Right hindlimb (tissue), 1 donor: ENCODE results near the gene MAFG.
A peak's percentile ranks its signal among the peaks of the same experiment; 100 is the strongest.
"Not testable (repeated sequence)": the region's sequence is repeated elsewhere in the genome, so short reads cannot be mapped to it uniquely, and the experiment has no call there.

Source experiments
- DNase-seq: peaks from one replicate; pipeline ENCODE4 v3.0.0-alpha.2; 2018

MAFG gene

GRCh38 chr17:81957691-81958432 is 30.3 kb upstream of the MAFG start:
- DNase-seq: no peak

- DNase-seq: no peak
Observed at GRCh38 chr17:81956607-81957589, 29.4 kb upstream of the MAFG start.

GRCh38 chr17:81955756-81956544 is 28.4 kb upstream of the MAFG start:
- DNase-seq: no peak

- no peak for DNase-seq
Observed at GRCh38 chr17:81955058-81955681, 27.6 kb upstream of the MAFG start.

GRCh38 chr17:81954131-81955057 is 26.9 kb upstream of the MAFG start:
- DNase-seq: no peak

GRCh38 chr17:81953443-81953842 is 25.9 kb upstream of the MAFG start:
- not testable (repeated sequence) for DNase-seq

GRCh38 chr17:81952792-81953228 is 25.3 kb upstream of the MAFG start:
- no peak for DNase-seq

GRCh38 chr17:81951785-81952684 is 24.5 kb upstream of the MAFG start:
- no peak for DNase-seq

GRCh38 chr17:81950501-81950900 is 23.0 kb upstream of the MAFG start:
- no peak for DNase-seq

- no peak for DNase-seq
Observed at GRCh38 chr17:81948635-81949378, 21.3 kb upstream of the MAFG start.

- DNase-seq: no peak
Observed at GRCh38 chr17:81947189-81947588, 19.7 kb upstream of the MAFG start, which contains the start of gene MYADML2. MYADML2 (minus strand) TSS chr17:81947233; CDS start chr17:81941741, 5,492 bp downstream.

- no peak for DNase-seq
Observed at GRCh38 chr17:81944858-81945257, 17.3 kb upstream of the MAFG start.

GRCh38 chr17:81942167-81942553 is 14.6 kb upstream of the MAFG start:
- DNase-seq: no peak

- DNase-seq: peak; percentile 62
Observed at GRCh38 chr17:81941484-81942166, 14.1 kb upstream of the MAFG start.

- DNase-seq: peak; percentile 19
Observed at GRCh38 chr17:81940538-81941483, 13.3 kb upstream of the MAFG start.

GRCh38 chr17:81939881-81940385 is 12.4 kb upstream of the MAFG start:
- peak; percentile 43 for DNase-seq

- DNase-seq: peak; percentile 18
Observed at GRCh38 chr17:81939218-81939617, 11.7 kb upstream of the MAFG start.
